Stomach smooth muscle (tissue), 2 donors: Measurements from ENCODE around the gene GUCD1.
A peak's percentile ranks its signal among the peaks of the same experiment; 100 is the strongest.
"Not testable (repeated sequence)": the region's sequence is repeated elsewhere in the genome, so short reads cannot be mapped to it uniquely, and the experiment has no call there.

Experiments used
- H3K27ac ChIP-seq: one replicate; pipeline ENCODE4 v1.7.0; 2013; ENCODE audit warnings: mild to moderate bottlenecking, low read length, inconsistent platforms
- H3K27me3 ChIP-seq, 2 donors: one replicate each; pipeline ENCODE4 v1.7.0; 2013; ENCODE audit warnings: low read length in 2 of 2; ENCODE audit not compliant: insufficient read depth in 2 of 2, control insufficient read depth in 1 of 2
- H3K36me3 ChIP-seq, 2 donors: one replicate each; pipeline ENCODE4 v1.7.0; 2013; ENCODE audit warnings: low read length in 2 of 2; ENCODE audit not compliant: control insufficient read depth in 2 of 2, insufficient read depth in 2 of 2
- H3K4me1 ChIP-seq: one replicate; pipeline ENCODE4 v1.7.0; 2013; ENCODE audit warnings: low read length; ENCODE audit not compliant: control insufficient read depth, insufficient read depth
- H3K4me3 ChIP-seq, 2 donors: one replicate each; pipeline ENCODE4 v1.7.0; 2013; ENCODE audit warnings: low read length in 2 of 2
- H3K9ac ChIP-seq, 2 donors: one replicate each; pipeline ENCODE4 v1.7.0; 2013; ENCODE audit warnings: low read length in 2 of 2, mild to moderate bottlenecking in 1 of 2
- H3K9me3 ChIP-seq, 2 donors: one replicate each; pipeline ENCODE4 v1.7.0; 2013; ENCODE audit warnings: low read length in 2 of 2; ENCODE audit not compliant: control insufficient read depth in 2 of 2
- donor health status: healthy.
- donor health status: Pancreatic carcinoma.

The GUCD1 gene

DNA sequence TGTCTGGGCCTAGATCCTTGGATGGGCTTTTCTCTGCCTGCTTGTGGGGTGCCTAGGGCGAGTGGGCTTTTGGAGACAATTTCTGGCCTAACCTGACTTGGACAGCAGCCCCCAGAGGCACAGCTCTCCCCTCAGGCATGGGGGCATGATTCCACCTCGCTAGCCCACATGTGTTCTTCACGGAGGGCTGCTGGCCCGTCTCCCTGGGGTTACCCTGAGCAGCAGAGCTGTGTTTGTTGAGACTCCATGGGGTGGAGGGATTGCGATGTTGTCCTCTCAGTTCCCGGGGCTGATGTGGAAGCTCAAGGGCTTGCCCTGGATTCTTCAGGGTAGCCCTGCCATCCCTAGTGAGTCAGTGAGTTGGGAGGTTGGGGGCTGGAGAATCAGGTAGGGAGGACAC is 40.3 kb upstream of the GUCD1 start:
- Histone ChIP-seq H3K4me3 (no peak overlapping the region), H3K36me3 (no peaks in the 10 kb centered on the region), H3K4me1 (peaks cover 14% of the 10 kb centered on the region), H3K27ac (no peak overlapping the region), H3K27me3 (no peaks in the 10 kb centered on the region), H3K9me3 (no peaks in the 10 kb centered on the region), H3K9ac (no peak overlapping the region)

DNA sequence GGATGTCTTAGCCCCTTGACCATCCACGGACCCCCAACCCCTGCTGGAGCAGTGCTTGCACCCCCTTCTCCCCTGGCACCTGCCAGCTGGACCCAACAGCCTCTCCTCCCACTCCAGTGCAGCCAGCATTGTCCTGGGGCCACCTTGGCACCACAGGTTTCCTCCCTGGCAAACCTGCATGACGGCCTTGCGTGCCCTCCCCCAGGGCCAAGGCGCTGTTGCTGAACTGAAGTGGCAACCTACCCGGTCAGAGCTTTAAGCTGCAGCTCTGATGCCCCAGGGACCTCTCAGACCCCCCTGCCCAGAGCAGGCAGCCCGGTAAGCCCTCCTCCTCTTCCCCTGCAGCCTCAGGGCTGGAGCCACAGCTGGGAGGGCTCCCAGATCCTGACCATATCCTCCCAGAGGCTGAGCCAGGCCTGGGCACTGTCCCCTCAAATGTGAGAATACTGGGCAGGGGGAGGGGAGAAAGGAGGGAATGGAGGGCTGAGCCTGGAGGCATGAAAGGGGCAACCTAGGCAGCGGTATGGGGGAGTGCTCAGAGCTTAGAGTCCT is 39.7 kb upstream of the GUCD1 start:
- H3K4me1 ChIP-seq: peaks cover 14% of the 10 kb centered on the region
- no peak overlapping the region for H3K27ac ChIP-seq
- H3K4me3 ChIP-seq: no peak overlapping the region
- H3K27me3 ChIP-seq: no peaks in the 10 kb centered on the region
- no peak overlapping the region for H3K9ac ChIP-seq
- H3K9me3 ChIP-seq: no peaks in the 10 kb centered on the region
- H3K36me3 ChIP-seq: no peaks in the 10 kb centered on the region

DNA sequence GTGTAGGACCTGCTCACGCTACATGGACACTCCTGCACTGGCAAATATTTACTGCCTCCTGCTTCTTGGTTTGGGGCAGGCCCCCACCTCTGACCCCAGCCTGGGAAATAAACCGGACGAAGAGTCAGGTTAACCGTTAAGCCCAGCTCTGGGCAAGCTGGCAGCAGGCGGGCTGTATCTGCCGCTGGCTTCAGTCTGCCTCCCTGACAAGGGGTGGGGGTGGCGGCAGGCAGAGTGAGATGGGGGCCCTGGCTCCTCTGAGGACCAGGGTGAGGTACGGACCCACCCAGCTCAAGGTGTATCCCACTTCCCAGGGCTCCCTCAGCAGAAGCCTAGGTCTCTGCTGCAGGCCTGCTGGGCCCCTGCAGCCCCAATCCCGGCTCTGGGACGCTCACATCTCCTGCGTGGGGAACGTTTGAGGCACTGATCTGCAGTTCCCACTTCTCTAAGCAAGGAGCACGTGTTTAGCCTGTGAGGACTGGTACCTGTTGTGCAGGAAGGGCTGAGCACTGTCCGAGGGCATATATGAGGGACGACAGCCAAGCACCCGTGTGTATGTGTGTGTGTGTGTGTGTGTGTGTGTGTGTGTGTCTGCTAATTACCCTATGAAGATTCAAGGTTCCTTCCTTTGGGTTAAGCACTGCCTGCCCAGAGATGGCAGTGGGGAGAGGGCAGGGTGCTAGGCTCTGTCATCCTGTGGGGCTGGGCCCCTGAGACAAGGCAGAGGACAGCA is 39.1 kb upstream of the GUCD1 start:
- H3K4me3 ChIP-seq: no peak overlapping the region
- peak overlapping the region in 1 of 2 donors; percentile 33 for H3K9ac ChIP-seq
- H3K36me3 ChIP-seq: peaks cover under 1% of the 10 kb centered on the region in 2 donors
- H3K27ac ChIP-seq: peak overlapping the region; percentile 78
- H3K4me1 ChIP-seq: peaks cover 14% of the 10 kb centered on the region
- H3K9me3 ChIP-seq: no peaks in the 10 kb centered on the region
- H3K27me3 ChIP-seq: no peaks in the 10 kb centered on the region

DNA sequence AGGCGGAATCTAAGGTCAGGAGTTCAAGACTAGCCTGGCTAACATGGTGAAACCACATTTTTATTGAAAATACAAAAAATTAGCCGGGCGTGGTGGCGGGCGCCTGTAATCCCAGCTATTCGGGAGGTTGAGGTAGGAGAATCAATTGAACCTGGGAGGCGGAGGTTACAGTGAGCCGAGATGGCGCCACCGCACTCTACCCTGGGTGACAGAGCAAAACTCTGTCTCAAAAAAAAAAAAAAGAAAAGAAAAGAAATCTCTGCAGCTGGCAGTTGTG is 38.6 kb upstream of the GUCD1 start:
- not testable (repeated sequence) for H3K9me3 ChIP-seq, H3K36me3 ChIP-seq, H3K27me3 ChIP-seq
- Histone ChIP-seq H3K4me1 (peaks cover 16% of the 10 kb centered on the region), H3K27ac (peak overlapping the region; percentile 78), H3K4me3 (peak overlapping the region; percentile 59 to 76), H3K9ac (peak overlapping the region; percentile 77 to 83)

DNA sequence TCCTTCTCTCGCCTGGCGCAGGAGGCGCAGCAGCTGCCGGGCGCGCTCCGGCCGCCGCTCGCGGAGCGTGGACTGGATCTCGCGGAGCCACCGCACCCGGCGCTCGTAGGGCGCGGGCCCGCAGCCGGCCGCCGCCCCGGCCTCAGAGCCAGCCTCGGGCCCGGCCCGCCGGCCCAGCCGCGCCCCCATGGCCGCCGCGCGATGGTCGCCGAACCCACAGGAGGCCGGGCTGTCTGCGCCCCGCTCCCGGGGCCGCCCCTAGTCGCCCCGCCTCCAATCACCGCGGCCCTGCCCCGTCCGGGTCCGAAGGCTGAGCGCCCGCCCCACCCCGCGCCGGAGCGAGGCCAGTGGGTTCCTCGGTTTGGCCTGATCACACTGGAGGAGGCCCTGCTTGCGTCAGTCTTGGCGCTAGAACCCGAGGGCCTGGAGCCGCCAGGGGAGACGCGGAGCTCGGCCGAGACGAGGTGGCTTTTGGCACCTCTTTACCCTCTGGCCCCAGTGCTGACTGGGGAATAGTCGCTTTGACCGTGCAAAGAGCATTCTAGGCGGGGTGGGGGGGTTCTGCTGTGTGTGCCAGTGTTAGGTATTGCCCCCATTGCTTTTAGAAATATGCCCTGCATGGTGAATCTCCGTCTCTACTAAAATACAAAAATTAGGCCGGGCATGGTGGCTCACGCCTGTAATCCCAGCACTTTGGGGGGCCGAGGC is 38.1 kb upstream of the GUCD1 start, which contains the start of gene LRRC75B:
Gene LRRC75B (minus strand): TSS at position 223 of the 708 bp plus-strand sequence. CDS start 34 bp downstream, at position 189.
- H3K36me3 ChIP-seq: peaks cover 4 to 9% of the 10 kb centered on the region in 2 donors
- H3K4me1 ChIP-seq: peaks cover 16% of the 10 kb centered on the region
- H3K9ac ChIP-seq: peak within 1 kb of the TSS; percentile 77 to 83
- peak within 1 kb of the TSS; percentile 59 to 76 for H3K4me3 ChIP-seq
- H3K27me3 ChIP-seq: no peaks in the 10 kb centered on the region
- H3K27ac ChIP-seq: peak within 1 kb of the TSS; percentile 78
- H3K9me3 ChIP-seq: no peaks in the 10 kb centered on the region

DNA sequence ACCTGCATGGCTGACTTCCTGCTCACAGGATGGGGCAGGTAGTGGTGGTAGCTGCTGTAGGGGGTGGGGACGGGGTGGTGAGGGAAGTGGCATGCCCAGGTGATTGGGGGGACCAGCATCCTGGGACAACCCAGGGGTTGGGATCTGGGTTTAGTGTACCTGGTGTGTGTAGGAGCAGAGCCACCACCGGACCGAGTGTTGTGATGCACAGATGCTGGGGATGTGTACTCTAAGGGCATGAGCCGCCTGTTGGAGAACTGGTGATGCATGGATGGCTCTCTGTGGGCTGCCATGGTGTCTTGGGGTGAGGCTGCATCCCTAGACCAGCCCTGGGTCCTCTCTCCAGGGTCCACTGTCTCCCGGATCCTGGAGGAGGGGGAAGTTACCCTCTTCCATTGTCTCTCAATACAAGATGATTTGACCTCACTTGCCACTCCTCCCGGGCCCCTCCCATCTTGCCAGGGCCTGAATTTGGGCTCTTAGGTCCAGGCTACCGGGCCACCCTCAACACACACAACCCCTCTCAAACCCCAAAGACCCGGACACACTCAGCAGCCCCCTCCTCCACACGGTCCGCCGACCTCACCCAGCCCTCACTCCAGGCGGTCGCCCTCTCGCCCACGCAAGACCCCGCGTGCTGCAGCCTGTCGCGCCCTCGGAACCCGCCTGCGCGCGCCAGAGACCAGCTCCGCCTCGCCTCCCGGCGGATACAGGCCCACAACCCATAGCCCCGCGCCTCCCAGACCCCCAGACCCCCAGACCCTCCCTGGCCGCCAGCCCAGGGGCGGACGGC is 37.3 kb upstream of the GUCD1 start:
- Histone ChIP-seq H3K4me3 (peak overlapping the region; percentile 57 to 76), H3K4me1 (peaks cover 17% of the 10 kb centered on the region), H3K27ac (peak overlapping the region; percentile 60), H3K9me3 (no peaks in the 10 kb centered on the region), H3K9ac (peak overlapping the region; percentile 68 to 75), H3K27me3 (no peaks in the 10 kb centered on the region), H3K36me3 (peaks cover 4 to 16% of the 10 kb centered on the region in 2 donors)

DNA sequence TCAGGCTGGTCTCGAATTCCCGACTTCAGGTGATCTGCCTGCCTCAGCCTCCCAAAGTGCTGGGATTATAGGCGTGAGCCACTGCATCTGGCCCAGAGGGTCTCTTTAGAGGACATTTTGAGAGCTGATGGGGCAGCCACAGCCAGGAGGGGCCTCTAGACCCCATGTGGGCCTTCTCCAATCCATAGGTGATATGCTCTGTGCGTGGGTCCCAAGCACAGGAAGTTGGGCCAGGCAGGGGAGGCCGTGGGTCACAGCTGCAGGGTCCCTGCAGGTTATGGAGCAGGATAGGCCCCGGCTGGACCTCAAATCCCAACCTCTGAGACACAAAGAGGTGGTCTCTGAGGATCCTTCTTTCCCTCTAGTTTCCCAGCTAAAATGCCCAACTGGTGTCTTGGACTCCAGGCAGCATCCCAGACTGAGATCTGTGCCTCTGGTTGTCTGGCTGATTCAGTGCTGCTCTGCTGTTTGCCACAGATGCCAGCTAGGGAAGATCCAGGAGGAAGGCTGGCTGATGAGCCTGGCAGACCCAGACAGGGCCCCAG is 36.4 kb upstream of the GUCD1 start:
- Histone ChIP-seq H3K9ac (no peak overlapping the region), H3K27ac (no peak overlapping the region)

DNA sequence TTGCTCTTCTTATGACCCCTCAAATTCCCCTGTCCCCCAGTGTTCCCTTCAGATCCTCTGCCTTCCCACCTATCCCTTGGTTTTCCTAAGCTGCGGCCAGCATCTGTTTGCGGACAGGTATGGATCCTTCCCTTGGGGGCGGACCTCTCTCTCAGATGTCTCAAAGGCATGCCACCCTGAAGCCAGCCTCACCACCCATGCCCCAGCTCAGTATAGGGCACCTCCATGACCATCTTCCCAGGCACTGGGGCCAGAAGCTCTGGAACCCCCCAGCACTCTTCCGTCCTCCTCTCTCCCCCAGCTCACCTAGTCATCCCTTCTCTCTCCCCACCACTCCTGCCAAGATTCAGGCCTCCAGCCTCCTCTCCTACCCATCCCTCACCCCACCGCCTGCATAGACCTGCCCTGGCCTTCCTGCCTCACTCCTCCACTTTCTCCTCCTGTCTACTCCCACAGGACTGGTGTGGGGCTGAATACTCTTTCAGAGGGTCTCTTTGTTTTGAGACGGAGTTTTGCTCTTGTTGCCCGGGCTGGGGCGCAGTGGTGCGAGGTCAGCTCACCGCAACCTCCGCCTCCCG is 35.7 kb upstream of the GUCD1 start:
- Histone ChIP-seq H3K36me3 (peaks cover 4 to 25% of the 10 kb centered on the region in 2 donors), H3K4me1 (peaks cover 17% of the 10 kb centered on the region), H3K27me3 (no peaks in the 10 kb centered on the region), H3K9me3 (no peaks in the 10 kb centered on the region), H3K9ac (no peak overlapping the region), H3K4me3 (no peak overlapping the region), H3K27ac (no peak overlapping the region)

More for the DNA sequence above, 36.4 kb upstream of the GUCD1 start:
- no peaks in the 10 kb centered on the region for H3K27me3 ChIP-seq
- H3K9me3 ChIP-seq: no peaks in the 10 kb centered on the region
- peaks cover 4 to 20% of the 10 kb centered on the region in 2 donors for H3K36me3 ChIP-seq
- H3K4me3 ChIP-seq: no peak overlapping the region
- H3K4me1 ChIP-seq: peaks cover 17% of the 10 kb centered on the region

DNA sequence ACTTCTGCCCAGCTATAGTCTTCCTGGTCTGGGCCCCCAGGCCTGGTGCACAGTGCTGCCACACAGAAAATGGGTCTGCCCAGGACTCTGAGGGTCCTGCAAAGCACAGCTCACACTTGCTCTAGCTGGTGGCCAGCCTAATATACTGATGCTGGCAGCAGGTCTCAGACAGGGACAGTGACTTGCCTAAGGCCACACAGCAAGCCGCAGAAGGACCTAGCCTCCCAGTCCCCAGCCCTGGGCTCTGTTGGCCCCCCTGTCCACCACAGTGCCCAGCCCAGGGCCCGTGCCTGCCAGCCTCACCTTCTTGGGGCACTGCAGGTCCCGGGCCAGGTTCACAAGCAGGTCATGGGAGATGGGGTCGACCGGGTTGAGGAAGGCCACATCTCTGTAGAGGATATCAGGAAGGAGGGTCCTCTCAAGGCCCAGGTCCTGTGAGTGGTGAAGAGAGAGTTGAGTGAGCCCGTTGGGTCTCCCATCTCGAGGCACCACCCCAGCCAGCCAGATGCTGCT is 34.6 kb upstream of the GUCD1 start:
- Histone ChIP-seq H3K9ac (no peak overlapping the region), H3K36me3 (peaks cover 4 to 27% of the 10 kb centered on the region in 2 donors)

More for the DNA sequence above, 34.6 kb upstream of the GUCD1 start:
- Histone ChIP-seq H3K4me1 (peaks cover 20% of the 10 kb centered on the region), H3K27ac (no peak overlapping the region), H3K4me3 (no peak overlapping the region), H3K27me3 (no peaks in the 10 kb centered on the region), H3K9me3 (no peaks in the 10 kb centered on the region)
